Measurements from ENCODE around the gene ENG.

Gene ENG

DNA sequence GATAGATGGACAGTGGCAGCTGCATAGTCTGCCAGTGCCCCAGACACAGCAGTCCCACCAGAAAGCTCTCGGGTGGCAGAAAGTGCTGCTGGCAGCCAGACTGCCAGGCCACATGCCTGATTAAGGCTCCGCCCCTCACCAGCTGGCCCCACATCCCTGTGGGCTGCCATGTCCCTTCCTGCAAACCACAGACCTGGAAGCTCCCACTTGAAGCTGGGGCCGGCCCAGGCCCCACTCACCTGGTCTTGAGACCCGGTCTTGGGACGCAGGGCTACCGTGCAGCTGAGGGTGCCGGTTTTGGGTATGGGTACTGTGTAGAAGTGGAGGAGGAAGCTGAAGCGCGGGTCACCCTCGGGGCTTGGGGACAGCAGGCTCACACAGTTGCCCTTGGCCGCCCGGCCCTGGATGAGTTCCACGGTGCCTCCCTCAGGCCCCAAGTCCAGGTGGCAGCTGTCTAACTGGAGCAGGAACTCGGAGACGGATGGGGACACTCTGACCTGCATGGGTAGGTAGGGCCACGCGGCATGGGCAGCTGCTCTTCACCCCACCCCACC lies 36.5 kb downstream of the ENG start:
- no peak overlapping the region for H2AFZ ChIP-seq (ENCODE audit: low read depth, low read length, severe bottlenecking)
- H3K79me2 ChIP-seq (ENCODE audit: insufficient read depth, low read length), result no peaks in the 10 kb centered on the region
- peaks cover 10% of the 10 kb centered on the region; the same call in 1 of the 2 replicates for H3F3A ChIP-seq (ENCODE audit: insufficient read depth)
- H3K9me2 ChIP-seq (replicated peaks; ENCODE audit: insufficient read depth, low read length), result no peaks in the 10 kb centered on the region
- no peak overlapping the region for H3K4me3 ChIP-seq (ENCODE audit: insufficient read depth, low read length, poor library complexity, severe bottlenecking)
- H4K20me1 ChIP-seq (ENCODE audit: low read depth, low read length), result no peaks in the 10 kb centered on the region
- H3K9ac ChIP-seq (ENCODE audit: low read length), result no peak overlapping the region
- H3K9me3 ChIP-seq (ENCODE audit: insufficient read depth, low read length), result no peaks in the 10 kb centered on the region
- H3K4me2 ChIP-seq (ENCODE audit: low read depth, low read length, poor library complexity, severe bottlenecking), result no peak overlapping the region
- no peaks in the 10 kb centered on the region for H3K27me3 ChIP-seq (ENCODE audit: low read length)
- no peaks in the 10 kb centered on the region for H3K36me3 ChIP-seq (ENCODE audit: low read length)
- no peak overlapping the region for H3K27ac ChIP-seq (ENCODE audit: low read depth, low read length)
- TF ChIP-seq EZH2phosphoT487 (conservative IDR thresholded peaks at IDR 0.05; ENCODE audit: low read length), result no peak
- TF ChIP-seq, protein P1, sequence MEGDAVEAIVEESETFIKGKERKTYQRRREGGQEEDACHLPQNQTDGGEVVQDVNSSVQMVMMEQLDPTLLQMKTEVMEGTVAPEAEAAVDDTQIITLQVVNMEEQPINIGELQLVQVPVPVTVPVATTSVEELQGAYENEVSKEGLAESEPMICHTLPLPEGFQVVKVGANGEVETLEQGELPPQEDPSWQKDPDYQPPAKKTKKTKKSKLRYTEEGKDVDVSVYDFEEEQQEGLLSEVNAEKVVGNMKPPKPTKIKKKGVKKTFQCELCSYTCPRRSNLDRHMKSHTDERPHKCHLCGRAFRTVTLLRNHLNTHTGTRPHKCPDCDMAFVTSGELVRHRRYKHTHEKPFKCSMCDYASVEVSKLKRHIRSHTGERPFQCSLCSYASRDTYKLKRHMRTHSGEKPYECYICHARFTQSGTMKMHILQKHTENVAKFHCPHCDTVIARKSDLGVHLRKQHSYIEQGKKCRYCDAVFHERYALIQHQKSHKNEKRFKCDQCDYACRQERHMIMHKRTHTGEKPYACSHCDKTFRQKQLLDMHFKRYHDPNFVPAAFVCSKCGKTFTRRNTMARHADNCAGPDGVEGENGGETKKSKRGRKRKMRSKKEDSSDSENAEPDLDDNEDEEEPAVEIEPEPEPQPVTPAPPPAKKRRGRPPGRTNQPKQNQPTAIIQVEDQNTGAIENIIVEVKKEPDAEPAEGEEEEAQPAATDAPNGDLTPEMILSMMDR (IDR thresholded peaks at IDR 0.05; ENCODE audit: insufficient read depth, low read length, poor library complexity, severe bottlenecking), result no peak

GRCh38 chr9:127816728-127817127 lies 37.7 kb downstream of the ENG start:
- H3K9ac ChIP-seq (ENCODE audit: low read length), result no peak overlapping the region
- H3K79me2 ChIP-seq (ENCODE audit: insufficient read depth, low read length), result no peaks in the 10 kb centered on the region
- no peaks in the 10 kb centered on the region for H3K9me3 ChIP-seq (ENCODE audit: insufficient read depth, low read length)
- no peak overlapping the region for H2AFZ ChIP-seq (ENCODE audit: low read depth, low read length, severe bottlenecking)
- H3K36me3 ChIP-seq (ENCODE audit: low read length), result no peaks in the 10 kb centered on the region
- H3K4me2 ChIP-seq (ENCODE audit: low read depth, low read length, poor library complexity, severe bottlenecking), result no peak overlapping the region
- no peaks in the 10 kb centered on the region for H3K27me3 ChIP-seq (ENCODE audit: low read length)
- TF ChIP-seq, protein P1 (IDR thresholded peaks at IDR 0.05; ENCODE audit: insufficient read depth, low read length, poor library complexity, severe bottlenecking), result no peak
- no peak for TF ChIP-seq EZH2phosphoT487 (conservative IDR thresholded peaks at IDR 0.05; ENCODE audit: low read length)
- H3F3A ChIP-seq (ENCODE audit: insufficient read depth), result no peaks in the 10 kb centered on the region
- H3K9me2 ChIP-seq (replicated peaks; ENCODE audit: insufficient read depth, low read length), result no peaks in the 10 kb centered on the region
- H3K4me3 ChIP-seq (ENCODE audit: insufficient read depth, low read length, poor library complexity, severe bottlenecking), result no peak overlapping the region
- H4K20me1 ChIP-seq (ENCODE audit: low read depth, low read length), result no peaks in the 10 kb centered on the region
- H3K27ac ChIP-seq (ENCODE audit: low read depth, low read length), result no peak overlapping the region

- Histone ChIP-seq H3K36me3 (ENCODE audit: low read length) (no peaks in the 10 kb centered on the region), H3K27me3 (ENCODE audit: low read length) (no peaks in the 10 kb centered on the region), H3K27ac (ENCODE audit: low read depth, low read length) (no peak overlapping the region), H3K4me2 (ENCODE audit: low read depth, low read length, poor library complexity, severe bottlenecking) (no peak overlapping the region), H3K79me2 (ENCODE audit: insufficient read depth, low read length) (no peaks in the 10 kb centered on the region), H4K20me1 (ENCODE audit: low read depth, low read length) (no peaks in the 10 kb centered on the region), H3K9me2 (replicated peaks; ENCODE audit: insufficient read depth, low read length) (no peaks in the 10 kb centered on the region), H3K9me3 (ENCODE audit: insufficient read depth, low read length) (no peaks in the 10 kb centered on the region), H2AFZ (ENCODE audit: low read depth, low read length, severe bottlenecking) (no peak overlapping the region), H3K4me3 (ENCODE audit: insufficient read depth, low read length, poor library complexity, severe bottlenecking) (no peak overlapping the region), H3F3A (ENCODE audit: insufficient read depth) (no peaks in the 10 kb centered on the region), H3K9ac (ENCODE audit: low read length) (no peak overlapping the region)
- no peak for TF ChIP-seq EZH2phosphoT487 (conservative IDR thresholded peaks at IDR 0.05; ENCODE audit: low read length)
- TF ChIP-seq, protein P1 (IDR thresholded peaks at IDR 0.05; ENCODE audit: insufficient read depth, low read length, poor library complexity, severe bottlenecking), result no peak
Measured at GRCh38 chr9:127816362-127816725, 38.1 kb downstream of the ENG start.

Data from SU-DHL-6 (cell line).